ENCODE data around the gene SORCS2.
"Not testable (repeated sequence)": the region's sequence is repeated elsewhere in the genome, so short reads cannot be mapped to it uniquely, and the experiment has no call there.

SORCS2 gene

DNA sequence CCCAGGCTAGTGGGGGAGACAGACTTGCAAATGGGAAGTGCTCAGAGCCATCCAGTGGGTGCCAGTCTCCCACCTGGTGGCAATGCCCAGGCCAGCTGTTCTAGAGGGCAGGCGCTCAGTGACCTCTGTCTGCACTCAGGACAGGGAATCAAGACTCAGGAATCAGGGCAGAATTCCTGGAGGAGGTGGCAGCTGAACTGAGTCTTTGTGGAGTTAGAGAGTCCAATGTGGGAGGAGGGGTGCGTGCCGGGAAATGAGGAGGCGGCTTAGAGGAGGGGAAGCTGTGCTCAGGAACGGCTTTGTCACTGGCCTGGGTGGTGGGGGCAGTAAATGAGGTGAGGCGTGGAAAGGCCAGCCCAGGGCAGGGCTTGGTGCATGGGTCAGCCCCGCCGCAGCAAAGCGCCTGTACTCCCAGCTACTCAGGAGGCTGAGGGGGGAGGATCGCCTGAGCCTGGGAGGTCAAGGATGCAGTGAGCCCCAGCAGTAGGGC is 31.3 kb upstream of the SORCS2 start:
- no peak for DNase-seq

DNA sequence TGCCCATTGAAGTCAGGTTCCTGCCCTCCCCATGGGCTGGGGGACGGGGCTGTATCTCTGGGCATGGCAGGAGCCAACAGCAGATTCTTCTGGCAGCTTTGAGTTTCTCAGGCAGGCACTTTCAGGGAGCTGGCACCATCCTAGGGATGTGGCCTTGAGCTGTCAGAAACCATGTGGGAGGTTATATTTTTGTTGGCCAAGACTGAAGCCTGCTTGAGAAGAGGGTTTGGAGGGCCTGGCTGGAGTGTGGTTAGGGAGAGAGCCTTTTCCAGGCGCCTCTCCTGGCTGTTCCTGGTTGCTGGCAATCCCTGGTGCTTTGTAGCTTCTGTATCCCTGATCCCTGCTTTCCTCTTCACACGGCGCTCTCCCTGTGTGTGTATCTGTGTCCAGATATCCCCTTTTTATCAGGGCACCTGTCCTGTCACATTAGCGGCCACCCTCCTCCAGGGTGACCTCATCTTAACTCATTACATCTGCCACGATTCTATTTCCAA is 30.6 kb upstream of the SORCS2 start:
- DNase-seq: no peak

GRCh38 chr4:7165056-7165873 is 27.1 kb upstream of the SORCS2 start:
- not testable (repeated sequence) for DNase-seq

GRCh38 chr4:7165874-7166201 is 26.5 kb upstream of the SORCS2 start:
- no peak for DNase-seq

DNA sequence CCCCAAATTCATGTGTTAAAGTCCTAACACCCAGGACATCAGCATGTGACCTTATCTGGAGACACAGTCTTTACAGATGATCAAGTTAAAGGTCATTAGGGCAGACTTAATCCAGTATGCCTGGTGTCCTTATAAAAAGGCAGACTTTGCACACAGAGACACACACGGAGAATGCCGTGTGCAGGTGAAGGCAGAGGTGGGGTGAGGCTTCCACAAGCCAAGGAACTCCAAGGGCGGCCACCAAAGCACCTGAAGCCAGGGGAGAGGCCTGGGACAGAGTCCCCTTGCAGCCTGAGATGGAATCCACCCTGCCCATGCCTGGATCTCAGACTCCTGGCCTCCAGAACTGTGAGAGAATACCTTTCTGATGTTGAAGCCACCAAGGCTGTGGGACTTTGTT is 26.1 kb upstream of the SORCS2 start:
- DNase-seq: no peak

DNA sequence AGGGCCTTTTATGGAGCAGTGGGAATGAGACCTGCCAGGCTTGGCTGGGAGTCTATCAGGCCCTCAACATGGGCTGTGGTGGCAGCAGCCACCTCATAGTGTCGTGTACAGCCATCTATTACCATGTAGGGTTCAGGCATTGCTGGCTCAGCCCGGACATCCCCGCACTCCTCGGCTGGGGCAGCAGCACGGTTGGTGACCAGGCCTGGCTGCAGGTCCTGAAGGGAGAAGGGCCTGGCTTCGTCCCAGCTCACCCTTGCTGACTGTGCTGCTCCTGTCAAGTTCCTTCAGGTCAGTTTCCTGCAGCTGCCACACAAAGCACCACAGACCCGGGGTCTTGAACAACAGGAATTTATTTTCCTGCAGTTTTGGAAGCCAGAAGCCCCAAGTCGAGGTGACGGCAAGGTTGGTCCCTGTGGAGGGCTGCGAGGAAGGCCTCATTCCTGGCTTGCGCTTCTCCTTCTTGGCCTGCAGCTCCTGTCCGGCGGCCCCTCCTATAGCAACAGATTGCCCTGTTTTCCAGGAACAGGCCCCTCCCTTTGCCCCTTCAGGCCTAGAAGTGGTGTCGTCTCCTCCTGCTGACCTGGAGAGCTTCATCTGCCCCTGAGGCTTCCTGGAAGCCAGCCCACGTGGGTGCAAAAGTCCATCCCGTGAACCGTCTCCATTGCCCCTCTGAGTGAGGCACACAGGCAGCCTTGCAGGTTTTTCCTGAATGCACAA is 25.2 kb upstream of the SORCS2 start:
- DNase-seq: no peak

DNA sequence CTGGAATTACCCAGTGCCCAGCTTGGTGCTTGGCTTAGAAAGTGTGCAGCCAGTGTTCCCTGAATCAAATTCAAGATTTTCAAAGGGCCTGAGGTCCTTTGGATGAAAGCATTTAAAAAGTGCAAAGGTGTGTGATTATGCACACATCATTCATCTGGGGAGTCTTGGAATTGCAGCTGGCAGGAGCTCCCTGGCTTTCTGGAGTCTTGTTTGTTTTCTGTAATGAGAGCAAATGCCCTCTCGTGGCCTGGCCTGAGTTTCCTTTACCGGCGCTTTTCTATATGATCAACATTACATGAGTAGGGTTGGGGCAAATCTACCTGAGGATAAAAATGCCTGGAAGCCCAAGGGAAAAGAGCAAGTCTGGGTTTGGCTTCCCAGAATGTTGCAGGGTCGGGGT is 24.6 kb upstream of the SORCS2 start:
- no peak for DNase-seq

DNA sequence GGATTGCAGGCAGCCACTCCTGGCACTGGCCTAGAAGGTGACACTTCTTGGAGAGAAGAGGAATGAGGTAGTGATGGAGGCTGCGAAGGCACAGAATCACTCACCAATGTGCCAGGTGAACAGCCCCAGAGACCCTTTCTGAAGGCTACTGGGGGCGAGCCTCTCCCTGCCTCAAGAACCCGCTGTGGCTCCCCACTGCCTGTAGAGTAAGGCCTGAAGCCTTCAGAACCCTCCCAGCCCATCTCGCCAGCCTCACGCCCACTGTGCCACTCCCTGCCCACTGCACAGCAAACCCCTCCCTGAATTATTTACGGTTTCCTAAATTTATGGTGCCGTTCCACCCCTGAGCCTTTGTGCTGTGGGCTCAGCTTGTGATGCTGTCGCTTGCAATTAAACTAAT is 24.2 kb upstream of the SORCS2 start:
- no peak for DNase-seq

DNA sequence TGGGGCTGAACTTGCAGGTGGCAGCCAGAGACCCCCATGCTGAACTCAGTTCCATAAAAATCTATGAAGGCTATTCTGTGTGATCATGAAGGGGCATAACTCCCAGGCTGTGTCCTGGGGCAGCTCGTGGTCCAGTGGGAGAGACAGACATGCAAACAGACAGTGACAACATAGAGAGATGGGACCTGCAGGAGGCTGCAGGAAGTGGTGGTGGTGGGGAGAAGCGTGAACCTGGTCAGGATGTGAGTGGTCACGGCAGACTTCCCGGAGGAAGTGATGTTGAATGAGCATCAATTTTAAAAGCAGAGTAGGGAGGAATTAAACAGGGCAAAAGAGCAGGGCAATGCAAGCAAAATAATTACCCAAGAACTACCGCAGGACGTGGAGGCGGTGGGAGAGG is 23.2 kb upstream of the SORCS2 start:
- no peak for DNase-seq

DNA sequence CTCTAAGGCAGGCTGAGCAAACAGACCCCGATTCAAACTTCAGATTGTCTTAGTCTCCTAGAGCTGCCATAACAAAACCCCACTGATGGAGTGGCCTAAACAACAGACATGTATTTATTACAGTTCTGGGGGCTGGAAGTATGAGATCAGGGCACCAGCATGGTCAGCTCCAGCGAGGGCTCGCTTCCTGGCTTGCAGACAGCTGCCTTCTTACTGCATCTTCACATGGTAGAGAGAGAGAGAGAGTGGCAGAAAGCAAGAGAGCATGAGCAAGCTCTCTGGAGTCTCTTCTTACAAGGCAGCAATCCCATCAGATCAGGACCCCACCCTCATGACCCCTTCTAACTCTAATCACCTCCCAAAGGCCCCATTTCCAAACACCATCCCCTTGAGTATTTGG is 22.3 kb upstream of the SORCS2 start:
- DNase-seq: no peak

DNA sequence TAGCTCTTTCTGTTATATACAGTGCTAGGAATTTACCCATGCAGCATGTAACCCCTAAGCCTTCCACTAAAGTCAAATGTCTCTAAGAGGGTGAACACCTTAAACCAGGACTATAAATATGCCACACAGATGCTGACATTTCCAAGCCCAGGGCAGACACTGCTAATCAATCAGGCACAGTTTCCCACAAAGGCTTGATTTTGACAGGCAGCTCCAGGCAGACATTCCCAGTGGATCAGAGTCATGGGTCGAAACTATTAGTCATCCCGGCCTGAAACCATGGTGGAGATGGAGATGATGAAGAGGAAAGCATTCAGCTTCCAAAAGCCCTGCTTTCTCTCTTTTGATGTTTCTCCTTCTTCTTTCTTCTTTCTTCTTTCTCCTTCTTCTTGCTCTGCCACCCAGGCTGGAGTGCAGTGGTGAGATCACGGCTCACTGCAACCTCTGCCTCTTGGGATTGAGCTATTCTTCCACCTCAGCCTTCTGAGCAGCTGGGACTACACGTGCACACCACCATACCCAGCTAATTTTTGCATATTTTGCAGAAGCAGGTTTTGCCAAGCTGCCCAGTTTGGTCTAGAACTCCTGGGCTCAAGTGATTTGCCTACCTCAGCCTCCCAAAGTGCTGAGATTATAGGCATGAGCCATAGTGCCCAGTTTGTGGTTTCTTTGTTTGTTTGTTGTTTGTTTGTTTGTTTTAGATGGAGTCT is 21.0 kb upstream of the SORCS2 start:
- no peak for DNase-seq

DNA sequence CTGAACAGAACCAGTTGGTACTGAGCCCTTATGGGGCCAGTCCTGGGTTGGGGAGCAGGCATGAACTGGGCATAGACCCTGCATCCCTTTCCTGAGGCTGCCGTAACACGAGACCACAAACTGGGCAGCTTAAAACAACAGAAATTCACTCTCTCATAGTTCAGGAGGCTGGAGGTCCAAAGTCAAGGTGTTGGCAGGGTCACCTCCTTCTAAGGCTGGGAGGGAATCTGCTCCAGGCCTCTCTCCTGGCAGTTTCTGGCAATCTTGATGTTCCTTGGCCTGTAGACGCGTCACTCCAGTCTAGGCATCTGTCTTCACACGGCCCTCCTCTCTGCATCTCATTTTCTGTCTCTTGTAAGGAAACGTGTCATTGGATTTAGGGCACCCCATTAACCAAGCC is 19.8 kb upstream of the SORCS2 start:
- DNase-seq: no peak

GRCh38 chr4:7172946-7173345 is 19.4 kb upstream of the SORCS2 start:
- no peak for DNase-seq

- DNase-seq: no peak
Measured at GRCh38 chr4:7173841-7174449, 18.4 kb upstream of the SORCS2 start.

GRCh38 chr4:7179158-7179557 is 13.2 kb upstream of the SORCS2 start:
- no peak for DNase-seq

DNA sequence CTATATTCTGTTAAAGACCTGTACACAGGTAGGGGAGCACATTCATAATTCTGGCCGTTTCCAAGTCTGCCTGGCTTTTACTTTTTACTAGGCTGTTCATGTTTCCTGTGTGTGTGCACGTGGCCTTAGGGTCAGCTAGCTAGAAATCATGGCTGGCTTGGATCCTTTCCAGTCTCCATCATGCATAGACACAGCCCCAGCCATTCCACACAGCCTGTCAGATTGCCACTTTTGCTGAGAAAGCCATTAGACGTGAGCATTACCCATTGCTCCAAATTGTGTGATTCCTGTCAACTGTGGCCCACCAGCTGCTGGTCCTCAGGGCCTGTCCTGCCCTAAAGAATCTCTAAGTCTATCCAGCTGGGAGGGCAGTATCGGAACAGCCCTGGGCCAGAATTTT is 11.4 kb upstream of the SORCS2 start:
- no peak for DNase-seq

GRCh38 chr4:7182616-7183015 is 9.7 kb upstream of the SORCS2 start:
- no peak for DNase-seq

DNA sequence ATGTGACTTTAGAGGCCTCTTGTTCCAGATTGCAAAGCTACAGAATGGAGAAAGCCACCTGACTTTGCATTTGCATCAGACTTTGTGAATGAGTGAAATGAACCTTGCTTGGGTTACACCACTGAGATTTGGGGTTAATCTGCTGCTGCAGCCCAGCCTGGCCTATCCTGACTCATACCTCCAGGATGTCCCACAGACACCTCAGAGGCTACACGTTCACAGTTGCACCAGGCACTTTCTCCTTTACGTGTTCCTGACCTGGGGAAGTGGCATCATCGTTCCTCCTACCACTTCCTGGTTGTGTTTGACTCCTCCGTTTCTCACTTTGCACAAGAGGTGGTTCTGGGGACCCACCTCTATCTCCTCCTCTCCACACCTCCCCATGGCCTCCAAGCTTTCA is 9.2 kb upstream of the SORCS2 start:
- no peak for DNase-seq

DNA sequence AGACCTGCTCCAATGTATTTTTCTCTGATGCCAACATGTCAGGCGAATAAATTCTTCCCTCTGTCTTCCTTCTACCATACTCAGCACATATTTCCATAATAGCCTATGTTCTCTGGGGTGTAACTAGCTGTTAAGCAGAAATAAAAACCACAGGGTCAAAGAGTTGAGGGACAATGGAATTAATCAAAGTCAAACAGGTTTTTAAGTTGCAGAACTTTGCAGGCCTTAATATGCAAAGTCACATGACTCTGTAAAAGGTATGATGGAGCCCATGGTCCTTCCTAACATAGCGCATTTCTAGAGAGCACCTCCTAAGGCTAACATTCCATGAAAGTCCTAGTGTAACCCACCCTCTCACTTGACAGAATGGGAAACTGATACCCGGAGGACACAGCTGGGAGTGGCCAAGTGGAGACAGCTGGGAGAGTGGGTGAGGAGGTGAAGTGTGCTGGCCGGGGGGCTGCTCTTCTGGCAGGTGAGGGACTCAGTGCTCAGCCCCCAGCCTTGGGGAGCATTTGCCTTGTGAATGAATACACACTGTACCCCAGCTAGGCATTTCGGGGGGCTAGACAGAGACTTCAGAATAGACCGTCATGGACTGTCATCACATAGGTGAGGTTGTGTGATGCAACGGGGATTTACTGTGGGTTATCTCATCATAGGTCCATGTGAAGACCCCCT is 8.4 kb upstream of the SORCS2 start:
- no peak for DNase-seq

DNA sequence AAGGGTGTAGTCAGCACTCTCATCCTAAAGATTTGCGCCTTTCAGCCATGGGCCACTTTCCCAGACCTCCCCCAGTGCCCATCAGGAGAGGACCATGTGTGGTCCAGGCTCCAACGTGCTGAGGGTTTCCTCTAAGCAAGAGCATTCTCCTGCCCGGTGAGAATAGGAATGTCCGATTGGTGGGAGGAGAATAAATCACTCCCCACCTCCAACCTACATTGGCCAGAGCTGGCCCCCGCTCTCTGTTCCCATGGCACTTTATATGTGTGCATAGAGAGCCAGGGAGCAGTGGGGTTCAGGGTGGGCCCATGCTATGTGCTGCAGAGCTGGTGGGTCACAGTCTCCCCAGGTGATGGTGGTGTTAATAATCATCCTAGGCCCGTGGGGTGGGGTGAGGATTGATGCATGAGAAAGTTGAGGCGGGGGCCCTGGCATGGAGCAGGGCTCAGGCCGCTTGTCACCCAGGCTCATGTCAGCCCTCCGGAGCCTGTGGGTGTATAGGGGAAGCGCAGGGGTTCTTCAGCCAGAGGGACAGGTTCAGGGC is 6.8 kb upstream of the SORCS2 start:
- no peak for DNase-seq

DNA sequence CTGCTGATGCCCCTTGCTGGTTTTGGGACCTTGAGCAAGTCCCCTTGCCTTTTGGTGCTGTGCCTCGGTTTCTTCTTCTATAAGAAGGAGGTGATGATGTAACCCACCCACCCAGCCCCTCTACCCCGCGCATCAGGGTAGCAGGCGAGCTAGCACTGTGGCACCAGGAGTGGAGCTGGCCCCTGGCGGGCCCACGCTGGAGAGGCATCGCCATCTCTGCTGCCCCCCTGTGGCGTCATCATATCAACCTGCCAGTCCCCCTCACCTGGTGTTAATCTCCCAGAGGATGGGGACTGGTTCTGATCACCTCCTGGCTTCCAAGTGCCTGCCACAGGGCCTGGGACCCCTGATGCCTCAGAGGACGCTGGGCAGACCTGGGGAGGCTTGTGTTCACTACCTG is 6.3 kb upstream of the SORCS2 start:
- no peak for DNase-seq

GRCh38 chr4:7186516-7187167 is 5.7 kb upstream of the SORCS2 start:
- DNase-seq: no peak
